SW 1271 (cell line): ENCODE measurements around the gene PTPRCAP.
A peak's percentile ranks its signal among the peaks of the same experiment; 100 is the strongest.
"Not testable (repeated sequence)": the region's sequence is repeated elsewhere in the genome, so short reads cannot be mapped to it uniquely, and the experiment has no call there.

Experiments
- DNase-seq, 2 experiments: peaks; one replicate each; lab custom pipeline; 2025; lab: John Stamatoyannopoulos, UW

Gene PTPRCAP

DNA sequence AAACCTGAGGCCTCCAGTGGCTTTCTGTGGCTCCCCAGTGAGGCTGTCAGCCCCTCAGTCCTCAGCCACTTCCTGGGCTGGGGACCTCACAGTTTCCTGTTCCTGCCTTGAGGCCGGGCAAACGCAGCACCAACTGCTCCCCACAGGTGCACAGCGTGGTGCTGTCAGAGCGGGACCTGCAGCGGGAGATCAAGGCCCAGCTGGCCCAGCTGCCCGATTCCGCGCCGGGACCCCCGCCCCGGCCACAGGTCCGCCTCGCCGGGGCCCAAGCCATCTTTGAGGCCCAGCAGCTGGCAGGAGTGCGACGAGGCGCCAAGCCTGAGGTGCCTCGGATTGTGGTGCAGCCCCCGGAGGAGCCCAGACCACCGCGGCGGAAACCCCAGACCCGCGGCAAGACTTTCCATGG is 28.2 kb downstream of the PTPRCAP start:
- DNase-seq = no peak

DNA sequence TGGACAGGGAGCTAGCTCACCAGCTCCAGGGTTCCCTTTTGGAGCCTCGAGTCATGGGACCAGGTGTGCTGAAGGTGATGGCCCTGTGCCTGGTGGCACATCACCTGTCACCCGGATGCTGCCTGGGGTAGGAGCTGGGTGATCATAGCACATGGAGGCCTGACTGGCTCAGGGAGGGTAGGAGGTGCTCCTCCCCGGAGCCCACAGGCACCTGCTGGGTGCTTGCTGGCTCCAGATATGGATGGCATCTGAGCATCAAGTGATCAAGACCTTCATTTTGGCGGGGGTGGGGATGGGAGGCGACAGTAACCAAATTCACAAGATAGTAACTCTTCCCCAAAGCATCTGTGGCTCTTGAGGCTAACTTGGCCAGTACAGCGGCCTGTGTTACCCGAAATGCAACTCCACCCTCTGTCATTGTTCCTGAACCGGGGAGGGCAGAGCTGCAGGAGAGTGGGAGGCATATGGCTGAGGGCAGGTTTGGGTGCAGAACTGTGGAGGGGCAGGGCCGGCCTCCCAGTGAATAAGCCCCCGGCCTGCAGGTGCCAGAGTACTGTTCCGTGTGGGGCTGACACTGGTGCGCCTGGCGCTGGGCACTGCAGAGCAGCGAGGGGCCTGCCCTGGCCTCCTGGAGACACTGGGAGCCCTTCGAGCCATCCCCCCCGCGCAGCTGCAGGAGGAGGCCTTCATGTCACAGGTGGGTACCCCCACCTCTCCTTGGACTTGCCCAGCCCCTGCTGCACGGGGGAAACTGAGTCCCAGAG is 28.9 kb downstream of the PTPRCAP start:
- no peak for DNase-seq

DNA sequence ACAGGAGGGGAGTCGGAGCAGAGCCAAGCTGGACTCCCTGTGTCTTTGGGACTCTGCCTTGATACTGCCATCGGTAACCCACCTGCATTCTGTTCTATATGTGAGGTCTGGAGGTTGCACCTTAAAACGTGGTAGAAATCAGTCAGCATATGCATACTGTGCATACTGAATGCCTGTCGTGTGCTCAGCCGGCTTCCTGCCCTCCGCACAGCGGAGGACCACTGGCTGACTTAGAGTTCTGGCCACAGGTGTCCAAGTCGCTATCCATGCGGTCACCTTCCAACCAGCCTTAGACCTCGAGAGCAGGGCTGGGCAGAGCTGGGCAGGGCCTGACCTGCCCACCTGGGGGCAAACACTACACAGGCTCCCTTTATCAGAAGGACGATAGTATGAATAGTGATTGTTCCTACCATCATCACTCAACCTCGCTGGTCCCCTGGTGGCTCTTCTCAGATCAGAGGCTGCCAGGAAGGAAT is 29.8 kb downstream of the PTPRCAP start:
- DNase-seq = no peak

DNA sequence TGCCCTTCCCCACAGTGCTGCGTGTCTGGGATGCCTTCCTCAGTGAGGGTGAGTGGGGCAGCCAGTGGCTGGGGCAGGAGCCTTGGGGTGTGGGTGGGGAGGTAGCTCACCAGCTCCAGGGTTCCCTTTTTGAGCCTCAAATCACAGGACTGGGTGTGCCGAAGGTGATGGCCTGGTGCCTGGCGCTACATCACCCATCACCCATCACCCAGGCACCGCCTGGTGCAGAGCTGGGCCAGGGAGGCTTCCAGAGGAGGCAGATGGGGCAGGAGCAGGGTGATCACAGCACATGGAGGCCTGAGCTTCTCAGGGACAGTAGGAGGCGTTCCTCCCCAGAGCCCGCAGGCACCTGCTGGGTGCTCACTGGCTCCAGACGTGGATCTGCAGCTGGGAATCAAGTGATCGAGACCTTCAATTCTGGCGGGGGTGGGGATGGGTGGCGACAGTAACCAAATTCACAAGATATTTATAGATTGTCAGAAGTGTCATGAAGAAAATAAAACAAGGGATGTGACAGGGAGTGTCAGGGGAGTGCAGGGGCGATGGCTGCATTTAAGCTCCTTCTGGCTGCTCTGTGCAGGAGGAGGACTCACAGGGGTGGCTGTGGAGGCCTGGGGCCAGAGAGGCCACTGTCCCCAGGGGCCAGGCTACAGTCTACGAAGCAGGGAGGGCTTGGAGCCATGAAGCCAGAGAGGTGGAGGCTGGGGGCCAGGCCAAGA is 30.4 kb downstream of the PTPRCAP start:
- no peak for DNase-seq

DNA sequence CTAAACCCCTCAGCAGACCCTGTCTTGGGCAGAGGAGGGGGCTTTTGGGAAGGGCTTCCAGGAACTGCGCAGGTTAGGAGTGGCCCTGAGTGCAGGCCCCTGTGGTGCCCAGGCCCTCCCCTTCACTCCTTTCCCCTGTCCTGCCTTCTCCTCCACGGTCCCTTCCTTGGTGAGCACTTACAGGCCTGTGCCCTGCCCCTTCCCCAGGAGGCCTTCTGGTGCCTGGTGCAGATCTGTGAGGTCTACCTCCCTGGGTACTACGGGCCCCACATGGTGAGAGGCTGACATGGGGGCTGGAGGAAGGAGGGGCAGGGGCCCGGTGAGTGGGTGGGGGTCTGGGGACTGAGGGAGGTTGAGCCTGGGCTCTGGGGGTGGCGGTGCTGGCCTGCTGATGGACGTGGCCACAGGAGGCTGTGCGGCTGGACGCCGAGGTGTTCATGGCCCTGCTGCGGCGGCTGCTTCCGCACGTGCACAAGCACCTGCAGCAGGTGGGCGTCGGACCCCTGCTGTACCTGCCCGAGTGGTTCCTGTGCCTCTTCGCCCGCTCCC is 31.0 kb downstream of the PTPRCAP start:
- DNase-seq = no peak

DNA sequence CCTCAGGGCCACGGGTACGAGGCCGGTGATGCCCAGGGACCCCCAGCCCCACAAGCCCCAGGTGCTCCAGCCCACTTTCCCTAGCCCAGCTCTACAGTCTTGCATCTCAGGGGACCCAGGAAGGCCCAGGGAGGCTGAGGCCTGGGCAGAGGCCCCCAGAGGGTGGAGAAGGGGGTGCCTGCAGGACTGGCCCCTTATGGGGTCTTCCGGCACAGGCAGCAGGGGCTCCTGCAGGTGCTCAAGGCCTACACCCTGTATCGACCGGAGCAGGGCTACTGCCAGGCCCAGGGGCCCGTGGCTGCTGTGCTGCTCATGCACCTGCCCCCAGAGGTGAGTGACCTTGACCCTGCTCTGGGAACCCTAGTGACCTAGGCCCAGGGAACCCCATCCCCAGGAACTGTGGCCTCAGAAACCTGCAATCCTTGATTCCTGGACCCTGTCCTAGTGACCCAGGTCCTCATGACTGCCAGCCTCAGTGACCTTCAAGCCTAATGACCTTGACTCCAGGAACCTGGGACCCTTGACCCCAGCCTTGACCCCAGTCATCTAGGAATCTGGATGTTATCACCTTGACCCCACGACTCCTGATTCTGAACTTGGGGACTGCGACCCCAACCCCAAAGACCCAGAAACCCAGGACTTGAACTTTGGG is 31.7 kb downstream of the PTPRCAP start:
- no peak for DNase-seq

DNA sequence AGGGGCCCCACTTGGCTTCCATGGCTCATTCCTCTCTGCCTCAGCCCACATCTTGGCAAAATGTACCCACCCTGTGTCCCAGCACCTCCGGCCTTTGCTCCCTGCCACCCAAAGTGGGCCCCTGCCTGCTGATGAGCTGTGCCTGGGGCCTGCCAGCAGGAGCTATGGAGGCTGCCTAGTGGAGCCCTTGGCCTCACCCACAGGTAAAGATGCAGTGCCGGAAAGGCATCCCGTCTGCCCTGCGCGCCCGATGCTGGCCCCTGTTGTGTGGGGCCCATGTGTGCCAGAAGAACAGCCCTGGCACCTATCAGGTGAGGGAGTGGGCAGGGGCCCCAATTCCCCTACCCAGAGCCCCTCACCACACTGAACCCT is 32.3 kb downstream of the PTPRCAP start:
- no peak for DNase-seq

DNA sequence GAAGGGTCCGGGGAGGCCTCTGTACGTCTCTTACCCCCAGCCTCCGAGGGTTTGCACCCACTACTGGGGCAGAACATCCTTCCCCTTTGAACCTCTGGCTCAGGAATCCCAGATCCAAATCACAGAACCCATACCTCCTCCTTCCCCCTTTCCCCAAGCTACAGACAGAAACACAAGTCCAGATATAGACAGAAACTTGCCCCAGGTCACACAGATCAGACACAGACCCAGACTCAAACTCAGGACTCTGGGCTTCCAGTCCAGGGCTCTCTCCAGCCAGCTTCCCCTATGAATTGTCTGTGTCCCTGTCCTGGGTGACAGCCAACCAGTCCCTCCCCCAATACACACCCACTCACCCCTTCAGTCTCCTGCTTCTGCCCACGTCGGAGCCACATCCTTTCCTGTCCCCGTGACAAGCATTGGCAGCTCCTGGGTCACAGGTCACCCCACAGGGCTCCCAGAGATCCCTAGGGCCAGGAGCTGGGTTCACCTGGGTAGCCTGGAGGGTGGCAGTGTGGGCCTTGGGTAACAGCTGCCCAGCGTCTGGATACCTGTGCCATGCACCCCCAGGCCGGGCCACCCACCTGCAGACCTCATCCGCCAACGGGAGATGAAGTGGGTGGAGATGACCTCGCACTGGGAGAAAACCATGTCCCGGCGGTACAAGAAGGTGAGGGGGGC is 32.8 kb downstream of the PTPRCAP start:
- no peak for DNase-seq

DNA sequence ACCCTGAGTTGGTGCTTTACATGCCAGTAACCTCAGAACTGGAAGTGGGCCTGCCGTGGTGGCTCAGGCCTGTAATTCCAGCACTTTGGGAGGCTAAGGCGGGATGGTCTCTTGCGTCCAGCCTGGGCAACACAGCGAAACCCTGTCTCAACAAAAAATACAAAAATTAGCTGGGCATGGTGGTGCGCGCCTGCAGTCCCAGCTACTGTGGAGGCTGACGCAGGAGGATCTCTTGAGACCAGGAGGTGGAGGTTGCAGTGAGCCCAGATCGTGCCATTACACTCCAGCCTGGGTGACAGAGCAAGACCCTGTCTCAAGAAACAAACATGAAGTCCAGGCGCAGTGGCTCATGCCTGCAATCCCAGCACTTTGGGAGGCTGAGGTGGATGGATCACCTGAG is 34.4 kb downstream of the PTPRCAP start:
- not testable (repeated sequence) for DNase-seq

DNA sequence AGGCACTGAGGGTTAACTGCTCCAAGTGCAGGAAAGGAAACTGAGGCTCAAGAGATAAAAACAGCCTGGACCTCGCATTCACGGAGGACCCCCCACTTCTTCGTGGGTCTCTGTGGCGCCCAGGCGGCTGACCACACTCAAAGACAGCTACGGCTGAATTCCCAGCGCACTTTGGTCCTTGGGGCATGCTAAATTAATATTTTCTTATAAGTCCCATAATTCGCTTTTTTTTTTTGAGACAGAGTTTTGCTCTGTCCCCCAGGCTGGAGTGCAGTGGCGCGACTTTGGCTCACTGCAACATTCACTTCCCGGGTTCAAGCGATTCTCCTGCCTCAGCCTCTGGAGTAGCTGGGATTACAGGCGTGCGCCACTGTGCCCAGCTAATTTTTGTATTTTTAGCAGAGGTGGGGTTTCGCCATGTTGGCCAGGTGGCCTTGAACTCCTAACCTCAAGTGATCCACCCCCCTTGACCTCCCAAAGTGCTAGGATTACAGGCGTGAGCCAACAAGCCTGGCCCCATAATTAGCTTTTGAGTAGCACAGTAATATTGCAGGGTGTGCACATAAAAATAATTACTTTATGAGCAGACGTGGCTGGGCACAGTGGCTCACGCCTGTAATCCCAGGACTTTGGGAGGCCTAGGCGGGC is 35.2 kb downstream of the PTPRCAP start:
- DNase-seq = not testable (repeated sequence)

DNA sequence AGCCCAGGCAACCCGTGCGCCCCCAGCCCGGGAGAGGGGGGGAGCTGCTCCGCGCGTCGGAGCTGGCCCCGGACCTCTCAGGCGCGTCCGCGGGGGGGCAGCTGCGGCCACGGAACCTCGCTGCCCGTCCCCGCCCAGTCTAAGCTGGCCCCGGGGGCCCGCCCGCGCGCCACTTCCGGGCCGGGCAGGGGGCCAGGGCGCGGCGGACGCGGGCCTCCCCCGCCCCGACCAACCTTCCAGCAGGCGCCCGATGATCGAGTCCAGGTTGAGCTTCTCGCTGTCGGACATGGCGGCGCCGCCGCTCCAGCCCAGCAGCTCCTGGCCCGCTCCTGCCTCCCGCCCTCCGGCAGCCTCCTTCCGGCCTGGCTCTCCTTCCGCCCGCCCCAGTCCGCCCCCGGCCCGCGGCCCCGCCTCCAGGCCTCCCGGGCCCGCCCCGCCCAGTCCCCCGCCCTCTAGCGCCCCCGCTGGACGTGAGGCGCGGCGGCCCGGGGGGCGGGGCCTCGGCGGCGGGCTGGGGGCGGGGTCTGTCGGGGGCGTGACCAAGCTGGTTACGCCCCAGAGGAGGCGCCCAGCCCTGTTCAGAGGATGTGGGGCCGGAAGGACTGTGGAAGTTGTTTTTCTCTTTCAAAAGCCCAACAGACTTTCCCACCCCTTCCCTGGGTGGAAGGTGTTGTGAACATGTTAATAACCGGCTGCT is 35.8 kb downstream of the PTPRCAP start, which contains the start of gene PPP1CA:
Gene PPP1CA, minus strand, starts transcription at position 364 of the 697 bp plus-strand sequence. Its CDS starts 76 bp downstream, at position 288.
- peak; percentile 70 to 85 for DNase-seq

DNA sequence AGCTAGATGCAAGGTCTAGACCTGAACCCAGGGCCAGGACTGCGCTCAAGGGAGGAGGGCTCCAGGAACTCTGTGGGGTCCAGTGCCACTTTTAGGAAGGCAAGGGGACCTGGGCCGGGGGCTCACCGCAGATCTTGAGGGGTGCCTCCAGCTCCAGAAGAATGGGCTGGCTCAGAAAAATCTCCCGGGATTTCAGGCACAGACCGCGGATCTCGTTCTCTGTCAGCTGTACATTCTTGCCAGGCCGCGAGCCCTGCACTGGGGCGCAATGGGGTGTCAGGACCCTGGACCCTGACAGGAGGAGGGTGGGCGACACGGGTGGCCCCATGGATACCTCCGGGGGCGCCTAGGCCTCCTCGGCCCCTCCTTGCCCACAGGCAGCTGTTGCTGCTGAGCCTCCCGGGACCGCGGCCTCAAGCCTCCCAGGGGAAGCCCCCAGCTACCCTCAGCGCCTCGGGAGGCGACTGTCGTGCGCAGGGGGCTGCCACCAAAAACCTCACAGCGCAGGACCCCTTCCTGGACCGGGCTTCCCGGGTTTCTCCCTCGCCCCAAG is 36.5 kb downstream of the PTPRCAP start:
- no peak for DNase-seq

DNA sequence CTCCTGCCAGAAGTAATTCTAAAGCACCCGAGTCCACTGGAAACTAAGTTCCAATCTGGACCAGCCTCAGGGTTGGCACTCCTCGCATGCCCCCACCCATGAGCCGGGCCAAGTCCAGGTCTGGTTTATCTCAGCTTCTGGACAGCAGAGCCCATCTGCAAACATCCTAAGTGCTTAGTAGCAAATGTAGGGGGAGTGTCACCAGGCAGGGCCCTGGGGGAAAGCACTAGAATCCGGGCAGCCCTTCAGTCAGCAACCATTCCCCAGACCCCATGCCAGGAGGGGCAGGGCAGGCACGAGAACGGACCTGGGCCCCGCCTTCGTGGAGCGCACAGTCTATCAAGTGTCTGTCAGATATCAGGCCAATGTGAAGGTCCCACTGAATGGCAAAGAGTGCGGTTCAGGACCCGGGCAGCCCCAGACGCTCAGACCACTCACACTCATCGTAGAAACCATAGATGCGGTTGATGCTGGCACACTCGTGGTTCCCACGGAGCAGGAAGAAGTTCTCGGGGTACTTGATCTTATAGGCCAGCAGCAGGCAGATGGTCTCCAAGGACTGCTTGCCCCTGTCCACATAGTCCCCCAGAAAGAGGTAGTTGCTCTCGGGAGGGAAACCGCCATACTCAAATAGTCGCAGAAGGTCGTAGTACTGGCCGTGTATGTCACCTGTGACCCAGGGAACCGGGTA is 37.1 kb downstream of the PTPRCAP start:
- DNase-seq = no peak

DNA sequence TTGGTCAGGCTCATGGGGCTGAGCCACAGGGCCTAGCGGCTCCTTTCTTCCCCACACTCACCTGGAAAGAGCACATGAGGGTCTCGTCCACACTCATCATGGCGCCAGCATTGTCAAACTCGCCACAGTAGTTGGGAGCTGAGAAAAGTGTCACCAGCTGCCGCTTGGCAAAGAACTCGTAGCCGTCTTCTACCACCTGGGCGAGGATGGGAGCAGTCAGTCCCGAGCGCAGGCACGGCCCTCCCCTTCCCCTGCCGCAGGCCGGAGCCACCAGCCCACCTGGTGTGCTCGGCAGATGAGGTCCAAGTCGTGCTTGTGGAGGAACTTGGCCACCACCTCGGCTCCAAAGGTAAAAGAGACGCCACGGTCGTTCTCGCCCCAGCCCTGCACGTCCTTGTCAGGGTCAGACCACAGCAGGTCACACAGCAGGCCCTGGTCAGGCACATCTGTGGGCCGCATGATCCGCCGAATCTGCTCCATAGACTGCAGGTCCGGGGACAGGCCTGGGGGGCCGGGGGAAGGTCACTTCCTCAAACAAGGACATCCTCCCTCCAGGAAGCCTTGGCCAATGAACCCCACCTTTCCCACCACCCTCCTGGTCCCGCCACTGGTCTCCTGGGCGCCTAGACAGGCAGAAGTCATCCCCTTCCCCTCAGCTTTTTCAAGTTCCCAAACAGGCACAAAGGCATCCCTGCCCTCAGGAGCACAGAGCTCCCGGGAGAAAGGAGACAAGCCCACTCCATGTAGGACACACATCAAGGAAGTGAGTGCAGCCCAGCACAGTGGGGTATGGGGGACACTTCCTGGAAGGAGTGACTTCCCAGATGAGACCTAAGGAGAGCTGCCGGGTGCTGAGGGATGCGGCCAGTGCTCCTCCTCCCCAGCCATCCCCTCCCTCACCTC is 38.6 kb downstream of the PTPRCAP start:
- DNase-seq = no peak

DNA sequence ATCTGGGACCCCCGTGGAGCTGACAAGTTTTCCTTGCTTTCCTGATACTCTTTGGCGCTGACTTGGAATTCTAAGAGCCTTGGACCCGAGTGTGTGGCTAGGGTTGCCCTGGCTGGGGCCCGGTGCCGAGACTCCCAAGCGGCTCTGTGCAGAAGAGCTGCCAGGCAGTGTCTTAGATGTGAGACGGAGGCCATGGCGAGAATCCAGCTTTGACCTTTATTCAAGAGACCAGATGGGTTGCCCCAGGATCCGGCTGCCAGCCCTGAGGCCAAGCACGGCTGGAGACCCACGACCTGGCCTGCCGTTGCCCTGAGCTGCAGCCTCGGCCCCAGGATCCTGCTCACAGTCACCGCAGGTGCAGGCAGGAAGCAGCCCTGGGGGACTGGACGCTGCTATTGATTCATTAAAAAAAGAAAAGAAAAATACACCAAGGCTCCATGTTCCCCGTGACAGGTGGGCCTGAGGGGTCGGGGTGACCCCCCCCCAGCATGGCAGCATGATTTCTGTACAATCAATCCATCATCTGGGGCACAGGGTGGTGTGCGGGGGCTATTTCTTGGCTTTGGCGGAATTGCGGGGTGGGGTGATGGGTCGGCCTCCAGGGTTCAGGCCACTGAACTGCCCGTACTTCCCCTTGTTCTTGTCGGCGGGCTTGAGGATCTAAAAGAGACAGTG is 39.4 kb downstream of the PTPRCAP start:
- no peak for DNase-seq

DNA sequence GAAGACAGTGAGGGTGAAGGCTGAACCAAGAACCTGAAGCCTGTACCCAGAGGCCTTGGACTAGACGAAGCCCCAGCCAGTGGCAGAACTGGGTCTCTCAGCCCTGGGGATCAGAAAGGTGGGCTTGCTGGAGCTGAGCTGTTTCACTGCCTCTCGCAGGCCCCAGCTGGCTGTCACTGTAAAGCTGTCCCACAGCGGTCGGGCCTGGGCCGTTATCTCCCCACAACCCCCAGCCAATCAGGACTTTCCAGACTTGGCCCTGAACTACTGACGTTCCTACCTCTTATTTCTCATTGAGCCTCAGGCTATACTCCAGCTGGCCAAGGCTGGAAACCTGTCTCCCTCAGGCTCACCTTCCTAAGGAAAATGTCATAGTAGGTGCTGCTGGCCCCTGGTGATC is 39.9 kb downstream of the PTPRCAP start:
- no peak for DNase-seq

DNA sequence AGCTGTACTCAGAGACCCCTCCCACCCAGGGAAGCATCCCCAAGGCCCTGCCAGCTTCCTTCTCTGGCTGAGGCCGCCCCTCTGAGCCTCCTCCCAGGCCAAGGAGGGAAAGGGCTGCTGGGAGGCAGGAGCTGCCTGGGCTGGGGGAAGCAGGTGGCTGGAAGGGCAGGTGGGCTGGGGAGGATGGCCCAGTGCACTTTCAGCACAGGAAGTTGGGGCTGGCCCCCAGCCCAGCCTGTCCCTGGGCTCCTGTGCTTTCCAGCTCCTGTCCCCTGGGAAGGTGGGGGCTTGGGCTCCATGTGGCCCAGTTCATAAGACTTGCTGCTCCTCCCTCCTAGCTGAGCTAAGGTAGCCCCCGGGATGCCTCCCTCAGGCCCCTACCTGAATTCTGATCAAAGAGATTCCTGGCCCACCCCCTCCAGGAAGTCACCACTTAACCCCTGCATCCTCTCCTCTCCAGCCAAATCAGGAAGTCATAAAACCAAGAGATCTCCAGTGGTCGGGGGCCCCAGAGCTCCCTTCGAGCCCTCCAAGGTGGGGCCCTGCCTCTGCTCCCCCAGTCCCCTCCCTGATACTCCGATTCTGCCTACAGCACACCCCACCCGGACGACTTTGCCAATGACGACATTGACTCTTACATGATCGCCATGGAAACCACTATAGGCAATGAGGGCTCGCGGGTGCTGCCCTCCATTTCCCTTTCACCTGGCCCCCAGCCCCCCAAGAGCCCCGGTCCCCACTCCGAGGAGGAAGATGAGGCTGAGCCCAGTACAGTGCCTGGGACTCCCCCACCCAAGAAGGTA is 40.7 kb downstream of the PTPRCAP start:
- no peak for DNase-seq

DNA sequence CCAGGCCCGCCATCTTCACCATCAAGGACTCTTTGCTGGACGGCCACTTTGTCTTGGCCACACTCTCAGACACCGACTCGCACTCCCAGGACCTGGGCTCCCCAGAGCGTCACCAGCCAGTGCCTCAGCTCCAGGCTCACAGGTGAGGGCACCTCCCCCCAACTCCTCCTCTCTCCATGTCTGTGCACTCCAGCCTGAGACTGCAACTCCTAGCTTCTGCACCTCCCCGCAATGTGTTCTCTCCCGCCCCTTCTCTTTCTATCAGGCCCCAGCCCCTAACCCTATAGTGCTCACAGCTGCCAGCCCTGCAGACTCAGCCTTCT is 41.3 kb downstream of the PTPRCAP start:
- DNase-seq = no peak
